ENCODE results near the gene WFDC12. TPM values are rescaled to one million over a fixed set of nuclear protein-coding genes. Genes with fewer than 3 reads are reported as not detected.

The WFDC12 gene
- total RNA-seq, 2 experiments from 2014 or later: not detected

GRCh38 chr20:45121388-45121787, 2.9 kb downstream of the WFDC12 start:
- H3K4me3 ChIP-seq (ENCODE audit: low read depth, low read length, poor library complexity, severe bottlenecking): no peak overlapping the region
- intact Hi-C loops (cut with micrococcal nuclease; ENCODE audit: unreplicated experiment): no loop called here
- no peak overlapping the region for H3K4me2 ChIP-seq (ENCODE audit: low read length)
- no peaks in the 10 kb centered on the region for H3K9me3 ChIP-seq (ENCODE audit: low read length)
- CTCF ChIA-PET (ENCODE audit: unreplicated experiment): no interaction called here
- BruUV-seq (replicated peaks): no TSS peak
- H3K36me3 ChIP-seq (ENCODE audit: insufficient read depth, low read length): no peaks in the 10 kb centered on the region
- no peak overlapping the region for H2AFZ ChIP-seq (ENCODE audit: low read length)
- DNase-seq (ENCODE audit: low spot score): no peak
- no peaks in the 10 kb centered on the region for H4K20me1 ChIP-seq (ENCODE audit: insufficient read depth, low read length)
- no peak overlapping the region for H3K27ac ChIP-seq (ENCODE audit: low read depth, low read length, poor library complexity, severe bottlenecking)
- H3K79me2 ChIP-seq (ENCODE audit: insufficient read depth, low read depth, low read length): no peaks in the 10 kb centered on the region
- no peak for TF ChIP-seq CTCF (conservative IDR thresholded peaks at IDR 0.05; ENCODE audit: low read length)
- TF ChIP-seq EZH2phosphoT487 (IDR thresholded peaks at IDR 0.05; ENCODE audit: borderline replicate concordance, low read depth, low read length): no peak
- POLR2A ChIA-PET: no interaction called here
- H3K4me1 ChIP-seq (ENCODE audit: insufficient read depth, low read length, poor library complexity, severe bottlenecking): no peaks in the 10 kb centered on the region
- no peaks in the 10 kb centered on the region for H3K9me2 ChIP-seq (ENCODE audit: insufficient read depth, low read length)

DNA sequence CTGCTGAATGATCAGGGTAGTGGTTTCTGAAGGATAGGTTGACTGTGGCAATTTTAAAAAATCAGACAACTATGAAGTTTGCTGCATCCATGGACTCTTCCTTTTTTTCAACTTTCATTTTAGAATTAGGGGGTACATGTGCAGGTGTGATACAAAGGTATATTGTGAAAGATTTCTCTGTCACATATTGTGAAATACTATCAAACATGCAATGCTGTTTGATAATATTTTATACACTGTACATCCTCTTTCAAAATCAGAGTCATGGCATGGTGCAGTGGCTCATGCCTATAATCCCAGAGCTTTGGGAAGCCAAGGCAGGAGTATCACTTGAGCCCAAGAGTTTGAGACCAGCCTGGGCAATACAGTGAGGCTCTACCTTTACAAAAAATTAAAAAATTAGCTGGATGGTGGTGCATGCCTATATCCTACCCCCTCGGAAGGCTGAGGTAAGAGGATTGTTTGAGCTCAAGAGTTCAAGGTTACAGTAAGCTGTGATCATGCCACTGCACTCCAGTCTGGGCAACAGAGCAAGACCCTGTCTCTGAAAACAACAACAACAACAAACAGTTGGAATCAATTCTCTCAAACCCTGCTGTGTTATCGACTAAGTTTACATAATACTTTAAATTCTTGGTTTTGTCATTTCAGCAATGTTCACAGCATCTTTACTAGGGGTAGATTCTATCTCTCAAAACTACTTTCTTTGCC, 4.6 kb downstream of the WFDC12 start:
- no peak for DNase-seq (ENCODE audit: low spot score)
- no peaks in the 10 kb centered on the region for H3K9me2 ChIP-seq (ENCODE audit: insufficient read depth, low read length)
- H3K9me3 ChIP-seq (ENCODE audit: low read length): no peaks in the 10 kb centered on the region
- no peak overlapping the region for H3K4me2 ChIP-seq (ENCODE audit: low read length)
- ChIA-PET CTCF (ENCODE audit: unreplicated experiment) (no interaction called here), POLR2A (no interaction called here)
- BruUV-seq (replicated peaks): no TSS peak
- no peak overlapping the region for H3K4me3 ChIP-seq (ENCODE audit: low read depth, low read length, poor library complexity, severe bottlenecking)
- intact Hi-C loops (cut with micrococcal nuclease; ENCODE audit: unreplicated experiment): no loop called here
- H4K20me1 ChIP-seq (ENCODE audit: insufficient read depth, low read length): no peaks in the 10 kb centered on the region
- H3K36me3 ChIP-seq (ENCODE audit: insufficient read depth, low read length): no peaks in the 10 kb centered on the region
- H3K79me2 ChIP-seq (ENCODE audit: insufficient read depth, low read depth, low read length): no peaks in the 10 kb centered on the region
- H2AFZ ChIP-seq (ENCODE audit: low read length): no peak overlapping the region
- H3K4me1 ChIP-seq (ENCODE audit: insufficient read depth, low read length, poor library complexity, severe bottlenecking): no peaks in the 10 kb centered on the region
- TF ChIP-seq EZH2phosphoT487 (IDR thresholded peaks at IDR 0.05; ENCODE audit: borderline replicate concordance, low read depth, low read length) (no peak), CTCF (conservative IDR thresholded peaks at IDR 0.05; ENCODE audit: low read length) (no peak)
- H3K27ac ChIP-seq (ENCODE audit: low read depth, low read length, poor library complexity, severe bottlenecking): no peak overlapping the region

- Histone ChIP-seq H3K4me2 (ENCODE audit: low read length) (no peak overlapping the region), H3K4me1 (ENCODE audit: insufficient read depth, low read length, poor library complexity, severe bottlenecking) (no peaks in the 10 kb centered on the region), H3K9me2 (ENCODE audit: insufficient read depth, low read length) (no peaks in the 10 kb centered on the region), H3K4me3 (ENCODE audit: low read depth, low read length, poor library complexity, severe bottlenecking) (no peak overlapping the region), H3K27ac (ENCODE audit: low read depth, low read length, poor library complexity, severe bottlenecking) (no peak overlapping the region), H3K9me3 (ENCODE audit: low read length) (no peaks in the 10 kb centered on the region), H3K79me2 (ENCODE audit: insufficient read depth, low read depth, low read length) (no peaks in the 10 kb centered on the region), H2AFZ (ENCODE audit: low read length) (no peak overlapping the region), H3K36me3 (ENCODE audit: insufficient read depth, low read length) (no peaks in the 10 kb centered on the region), H4K20me1 (ENCODE audit: insufficient read depth, low read length) (no peaks in the 10 kb centered on the region)
- CTCF ChIA-PET (ENCODE audit: unreplicated experiment): no interaction called here
- no TSS peak for BruUV-seq (replicated peaks)
- intact Hi-C loops (cut with micrococcal nuclease; ENCODE audit: unreplicated experiment): no loop called here
- no peak for DNase-seq (ENCODE audit: low spot score)
- POLR2A ChIA-PET: interaction anchor here (0.5 kb wide), 1 partner anchor 11 kb away, joined by 3 read pairs; no protein-coding TSS in a partner anchor
- TF ChIP-seq CTCF (conservative IDR thresholded peaks at IDR 0.05; ENCODE audit: low read length) (peak; percentile 45), EZH2phosphoT487 (IDR thresholded peaks at IDR 0.05; ENCODE audit: borderline replicate concordance, low read depth, low read length) (no peak)
These were observed 6.2 kb downstream of the WFDC12 start for GRCh38 chr20:45118028-45118427.

Measured in OCI-LY7 (cell line).